ENCODE results near the gene PCBP3.
"Not testable (repeated sequence)": the region's sequence is repeated elsewhere in the genome, so short reads cannot be mapped to it uniquely, and the experiment has no call there.

The PCBP3 gene

GRCh38 chr21:45877171-45877438 is 233.6 kb downstream of the PCBP3 start:
- DNase-seq, result no peak

GRCh38 chr21:45877821-45878469 is 234.4 kb downstream of the PCBP3 start:
- DNase-seq, result no peak

GRCh38 chr21:45880097-45881068 is 236.9 kb downstream of the PCBP3 start:
- peak; percentile 78 for DNase-seq

GRCh38 chr21:45882645-45883044 is 239.1 kb downstream of the PCBP3 start:
- no peak for DNase-seq

GRCh38 chr21:45883090-45883489 is 239.6 kb downstream of the PCBP3 start:
- no peak for DNase-seq

GRCh38 chr21:45885597-45885929 is 242.0 kb downstream of the PCBP3 start:
- no peak for DNase-seq

GRCh38 chr21:45885930-45886601 is 242.5 kb downstream of the PCBP3 start:
- DNase-seq, result not testable (repeated sequence)

- DNase-seq, result no peak
These were observed 243.1 kb downstream of the PCBP3 start for GRCh38 chr21:45886610-45887026.

- peak; percentile 13 for DNase-seq
These were observed 243.6 kb downstream of the PCBP3 start for GRCh38 chr21:45887120-45887611.

GRCh38 chr21:45887788-45888187 is 244.3 kb downstream of the PCBP3 start:
- DNase-seq, result no peak

GRCh38 chr21:45888386-45889009 is 245.0 kb downstream of the PCBP3 start:
- no peak for DNase-seq

GRCh38 chr21:45889256-45889655 is 245.7 kb downstream of the PCBP3 start:
- DNase-seq, result no peak

- no peak for DNase-seq
These were observed 246.4 kb downstream of the PCBP3 start for GRCh38 chr21:45889961-45890360.

GRCh38 chr21:45891388-45892155 is 248.0 kb downstream of the PCBP3 start:
- DNase-seq, result no peak

GRCh38 chr21:45892156-45892915 is 248.8 kb downstream of the PCBP3 start:
- no peak for DNase-seq

GRCh38 chr21:45892916-45893739 is 249.6 kb downstream of the PCBP3 start:
- no peak for DNase-seq

GRCh38 chr21:45893740-45894449 is 250.4 kb downstream of the PCBP3 start:
- DNase-seq, result no peak

GRCh38 chr21:45894450-45894825 is 250.9 kb downstream of the PCBP3 start:
- peak; percentile 35 for DNase-seq

GRCh38 chr21:45894906-45895777 is 251.6 kb downstream of the PCBP3 start:
- no peak for DNase-seq
